GM19438 (cell line): Measurements from ENCODE around the gene CHI3L1.

ENCODE experiments used
- ATAC-seq: cut with Tn5 transposase; IDR thresholded peaks from one replicate; pipeline ENCODE4 v1.9.1; 2021; ENCODE audit warnings: low read depth; ENCODE audit not compliant: unreplicated experiment

CHI3L1 gene

GRCh38 chr1:203207751-203208150 lies 21.2 kb upstream of the CHI3L1 start:
- ATAC-seq: no peak

GRCh38 chr1:203206129-203206687 lies 19.7 kb upstream of the CHI3L1 start:
- no peak for ATAC-seq

DNA sequence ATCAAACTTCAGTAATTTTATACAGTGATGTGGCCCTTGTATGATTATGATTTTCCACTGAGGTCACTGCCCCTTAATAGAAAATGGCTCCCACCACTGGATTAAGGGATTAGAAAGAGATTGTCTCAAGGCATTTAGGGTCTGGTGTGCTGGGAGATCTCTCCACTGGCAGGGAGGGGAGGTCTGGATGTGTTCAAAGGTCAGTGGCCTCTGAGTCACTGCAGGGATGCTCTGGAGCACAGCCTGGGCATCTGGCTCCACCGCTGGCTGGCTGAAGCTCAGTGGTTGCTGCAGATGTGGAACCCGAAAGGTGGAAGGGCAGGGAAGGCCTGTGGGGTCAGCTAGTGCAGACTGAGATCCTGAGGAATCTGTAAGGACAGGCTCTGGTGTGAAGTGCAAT lies 18.3 kb upstream of the CHI3L1 start:
- ATAC-seq: no peak

DNA sequence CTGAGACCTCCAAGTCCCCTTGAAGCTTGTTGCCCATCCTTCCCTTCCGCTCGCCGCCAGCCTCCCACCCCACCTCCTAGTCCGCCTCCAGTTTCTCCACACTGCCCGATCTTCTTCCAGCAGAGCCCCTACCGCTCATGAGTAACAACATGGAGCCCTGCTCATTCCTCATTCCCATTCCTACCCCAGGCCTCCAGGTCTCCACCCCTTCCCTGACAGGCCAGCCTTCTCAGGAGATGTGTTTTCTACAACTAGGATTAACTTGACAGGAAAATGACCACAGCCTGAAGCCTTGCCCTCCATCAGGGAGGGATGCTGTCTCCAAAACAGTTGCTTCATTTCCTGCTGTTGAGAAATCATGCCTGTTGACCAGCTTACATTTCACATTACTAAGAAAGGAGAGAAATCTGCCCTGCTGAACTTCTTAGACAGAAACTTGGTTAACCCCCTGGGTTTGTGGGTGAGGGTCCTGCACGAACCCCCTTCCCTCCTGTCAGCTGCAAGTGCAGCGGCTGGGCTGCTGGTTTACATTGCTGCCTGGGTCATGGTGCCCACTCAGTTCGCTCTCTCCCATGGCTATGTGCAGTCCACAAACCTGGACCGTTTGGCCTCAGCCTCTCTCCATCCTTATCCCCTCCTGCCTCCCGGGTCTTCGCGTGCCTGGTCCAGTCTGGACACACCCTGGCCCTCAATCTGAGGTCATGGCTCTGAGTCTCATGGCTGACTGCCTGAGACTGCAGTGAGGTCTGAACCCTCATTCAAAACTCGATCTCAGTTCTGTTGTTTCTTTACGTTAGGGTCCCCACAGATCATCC lies 16.1 kb upstream of the CHI3L1 start:
- ATAC-seq: no peak

DNA sequence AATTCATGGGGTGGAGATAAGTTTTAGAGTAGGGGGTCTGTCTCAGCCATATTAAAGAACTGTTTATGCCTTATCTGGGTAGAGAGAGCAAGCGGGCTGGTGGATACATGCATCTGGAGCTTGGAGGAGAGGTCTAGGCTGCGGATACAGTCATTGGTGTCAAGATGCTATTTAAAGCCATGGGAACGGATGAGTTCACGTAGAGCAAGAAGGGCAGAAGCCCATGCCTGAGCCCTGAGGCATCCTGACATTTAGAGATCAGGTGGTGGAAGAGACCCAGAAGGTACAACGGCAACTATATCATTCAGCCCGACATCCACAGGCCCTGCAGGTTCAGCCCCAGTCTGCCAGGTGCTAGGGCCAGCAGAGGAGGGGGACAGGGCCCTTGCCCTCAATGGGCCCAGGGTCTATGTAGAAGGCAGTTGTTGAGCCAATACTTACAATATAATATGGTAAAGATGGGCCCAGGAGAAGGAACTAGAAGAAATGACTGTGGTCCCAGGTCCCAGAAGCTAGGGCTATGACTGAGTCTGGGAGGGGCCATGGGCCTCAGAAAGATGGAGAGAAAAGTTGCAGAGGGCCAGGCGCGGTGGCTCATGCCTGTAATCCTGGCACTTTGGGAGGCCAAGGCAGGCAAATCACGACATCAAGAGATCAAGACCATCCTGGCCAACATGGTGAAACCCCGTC lies 15.2 kb upstream of the CHI3L1 start:
- ATAC-seq: no peak

GRCh38 chr1:203200916-203201315 lies 14.4 kb upstream of the CHI3L1 start:
- no peak for ATAC-seq

DNA sequence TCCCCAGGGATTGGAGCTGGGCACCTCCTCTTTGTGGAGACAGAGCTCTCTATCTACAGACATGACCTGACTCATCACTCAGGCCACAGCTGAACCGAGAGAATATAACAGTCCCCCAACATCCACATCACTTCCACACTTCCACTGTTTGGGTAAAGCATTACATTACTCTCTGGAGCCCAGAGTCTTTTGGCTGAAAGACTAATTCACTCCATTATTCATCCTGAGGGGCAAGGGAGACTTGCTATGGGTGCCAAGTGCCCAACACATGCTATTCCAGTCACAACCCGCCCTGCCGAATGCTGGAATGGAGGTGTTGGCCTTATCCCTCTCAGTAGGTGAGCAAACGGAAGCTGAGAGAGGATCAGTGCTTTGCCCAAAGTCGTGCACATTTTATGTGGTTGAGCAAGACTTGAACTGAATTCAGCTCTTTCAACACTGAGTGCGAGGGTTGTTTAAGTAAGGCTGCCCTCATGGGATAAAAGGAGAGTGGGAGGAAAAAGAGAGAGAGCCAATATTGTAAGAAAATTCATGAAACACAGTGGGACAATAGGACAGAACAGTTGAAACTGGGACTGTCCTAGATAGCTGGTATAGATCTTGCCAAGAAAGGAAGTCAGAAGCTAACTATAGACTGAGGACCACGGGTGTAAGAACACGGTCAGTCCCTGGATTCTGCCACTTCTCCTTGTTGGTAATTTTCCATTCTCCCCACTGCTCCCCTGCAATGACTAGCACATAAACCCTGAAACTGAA lies 13.5 kb upstream of the CHI3L1 start:
- no peak for ATAC-seq

DNA sequence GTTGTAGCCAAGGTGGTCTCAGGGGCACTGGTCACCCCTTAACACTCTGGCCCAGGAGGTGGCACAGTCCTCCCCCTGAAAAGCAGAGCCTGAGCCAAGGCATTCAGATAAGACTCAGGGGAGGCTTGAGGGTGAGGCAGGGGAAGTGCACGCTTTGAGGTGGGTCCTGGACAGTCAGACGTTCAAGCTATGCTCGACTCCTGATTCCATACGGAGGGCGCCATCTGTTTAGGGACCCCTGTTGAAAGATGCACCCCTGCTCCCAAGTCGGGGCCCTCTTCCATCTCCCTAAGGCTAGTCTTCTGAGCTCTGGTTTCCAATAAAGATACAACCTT lies 12.9 kb upstream of the CHI3L1 start:
- no peak for ATAC-seq

- ATAC-seq: no peak
Observed at GRCh38 chr1:203199002-203199401, 12.5 kb upstream of the CHI3L1 start.

- ATAC-seq: no peak
Observed at GRCh38 chr1:203197625-203198024, 11.1 kb upstream of the CHI3L1 start.

- no peak for ATAC-seq
Observed at GRCh38 chr1:203196371-203196770, 9.9 kb upstream of the CHI3L1 start.

GRCh38 chr1:203190949-203191348 lies 4.4 kb upstream of the CHI3L1 start:
- no peak for ATAC-seq

DNA sequence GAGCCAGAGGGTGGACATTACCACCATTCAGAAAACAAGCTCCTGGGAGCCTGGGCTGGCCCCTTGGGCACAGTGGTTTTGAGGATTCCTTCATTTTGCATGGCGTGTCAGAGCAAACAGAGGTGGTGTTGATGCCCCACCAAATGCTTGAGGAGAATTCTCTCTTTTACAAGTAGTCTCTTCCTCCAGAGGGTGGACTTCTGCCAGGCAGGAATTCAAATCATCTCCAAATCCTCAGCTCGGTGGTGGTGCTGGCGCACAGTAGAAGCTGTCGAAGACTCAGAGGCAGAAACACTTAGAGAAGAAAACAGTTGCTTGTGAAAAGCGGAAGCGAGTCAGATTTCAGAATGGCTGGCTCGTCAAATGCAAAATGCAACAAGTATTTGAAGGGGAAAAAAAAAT lies 3.4 kb upstream of the CHI3L1 start:
- ATAC-seq: no peak

DNA sequence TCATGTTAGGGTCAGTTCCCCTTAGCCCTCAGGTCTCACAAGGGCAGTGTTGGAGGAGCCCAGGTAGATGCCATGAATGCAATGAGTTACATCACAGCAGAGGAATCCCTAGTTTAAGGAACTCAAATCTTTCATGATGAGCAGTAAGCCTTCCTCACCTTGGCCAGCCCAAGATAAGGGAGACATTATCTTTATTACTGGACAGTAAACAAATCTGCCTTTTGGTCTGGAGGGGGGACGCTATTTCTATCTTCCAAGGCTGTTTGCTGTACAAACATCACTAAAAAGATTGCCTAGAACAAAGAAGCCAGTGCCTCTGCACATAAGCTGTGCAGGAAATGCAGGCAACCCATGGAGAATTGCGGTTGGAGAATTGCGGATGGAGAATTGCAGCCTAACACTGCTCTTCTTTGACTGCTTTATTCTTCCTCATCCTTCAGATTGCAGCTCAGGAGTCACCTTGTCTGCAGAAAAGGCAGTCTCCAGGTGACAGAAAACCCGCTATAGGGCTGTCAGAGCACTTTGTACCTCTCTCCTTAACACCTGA lies 2.3 kb upstream of the CHI3L1 start:
- ATAC-seq: no peak

GRCh38 chr1:203187689-203188264 lies 1.3 kb upstream of the CHI3L1 start:
- no peak for ATAC-seq

DNA sequence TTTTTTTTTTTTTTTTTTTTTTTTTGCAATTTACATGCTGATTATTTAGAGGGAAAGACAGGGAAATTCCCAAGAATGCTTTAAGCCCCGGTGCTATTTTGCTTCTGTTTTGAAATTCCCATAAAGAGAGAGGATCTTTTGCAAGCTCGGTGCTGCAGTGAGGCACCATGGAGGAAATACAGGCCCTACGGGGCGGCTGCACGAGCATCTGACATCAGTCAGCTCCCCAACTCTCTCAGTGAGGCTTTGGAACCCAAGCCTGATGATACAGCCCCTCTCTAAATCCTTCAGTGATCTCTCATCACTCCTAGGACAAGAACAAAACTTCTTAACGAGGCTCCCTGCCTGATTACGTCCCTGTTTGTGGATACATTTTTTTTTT lies 791 bp upstream of the CHI3L1 start:
- no peak for ATAC-seq

DNA sequence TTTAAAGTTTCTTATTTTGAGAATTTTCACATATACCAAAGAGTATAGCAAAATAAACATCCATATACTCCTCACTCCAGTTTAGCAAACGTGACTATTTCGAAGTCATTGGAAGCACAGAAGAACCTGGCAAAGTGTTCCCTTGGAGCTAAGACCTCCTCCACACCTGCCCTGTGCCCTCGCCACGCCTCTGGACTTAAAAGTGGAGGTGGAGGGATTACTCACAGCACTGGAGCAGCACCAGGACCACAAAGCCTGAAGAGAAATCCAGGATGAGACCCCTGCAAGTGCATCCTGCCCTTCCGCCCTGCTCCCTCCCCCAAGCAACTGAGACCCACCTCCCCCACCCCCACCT lies 436 bp downstream of the CHI3L1 start:
- no peak for ATAC-seq

GRCh38 chr1:203185585-203185984 lies 919 bp downstream of the CHI3L1 start:
- no peak for ATAC-seq

DNA sequence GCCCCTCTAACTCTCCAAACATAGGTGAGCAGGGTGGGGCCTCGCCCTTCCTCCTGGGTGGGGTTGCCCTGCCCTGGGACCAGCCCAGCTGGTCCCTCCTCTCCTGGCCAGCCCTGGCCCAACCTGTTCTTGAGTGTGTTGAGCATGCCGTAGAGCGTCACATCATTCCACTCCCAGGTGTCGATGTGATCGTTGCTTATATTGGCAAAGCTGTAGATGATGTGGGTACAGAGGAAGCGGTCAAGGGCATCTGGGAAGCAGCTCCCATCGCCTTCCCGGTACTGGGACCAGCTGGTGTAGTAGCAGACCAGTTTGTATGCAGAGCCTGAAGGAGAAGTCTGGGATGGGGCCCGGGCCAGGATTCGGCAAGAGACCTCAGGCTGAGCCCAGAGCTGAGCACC lies 1.4 kb downstream of the CHI3L1 start:
- ATAC-seq: no peak

DNA sequence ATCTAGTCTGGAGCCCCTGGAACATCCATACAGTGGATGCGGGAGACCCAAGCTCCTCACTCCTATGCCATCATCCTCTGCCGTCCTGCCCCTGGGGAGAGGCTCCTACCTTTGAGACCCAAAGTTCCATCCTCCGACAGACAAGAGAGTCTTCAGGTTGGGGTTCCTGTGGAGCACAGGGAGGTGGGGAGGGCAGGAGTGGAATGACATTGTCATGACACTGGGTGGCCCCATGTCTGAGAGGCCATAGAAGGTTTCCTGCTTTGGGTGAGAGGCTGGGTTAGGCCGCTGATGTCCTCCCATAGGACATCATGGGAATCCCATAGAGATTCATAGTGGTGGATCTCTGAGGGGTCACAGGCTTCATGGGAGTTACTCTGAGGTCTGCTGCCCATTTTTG lies 2.0 kb downstream of the CHI3L1 start:
- ATAC-seq: no peak

GRCh38 chr1:203183828-203184227 lies 2.7 kb downstream of the CHI3L1 start:
- ATAC-seq: no peak
